ENCODE data around the gene XXYLT1.

GRCh38 chr3:195075199-195075940 lies 195.6 kb downstream of the XXYLT1 start:
- TF ChIP-seq CTCF (optimal IDR thresholded peaks at IDR 0.05 in 1 of 3, IDR thresholded peaks at IDR 0.05 in 1 of 3, conservative IDR thresholded peaks at IDR 0.05 in 1 of 3; ENCODE audit: extremely low read depth in 1 of 3, insufficient read depth in 2 of 3, low read length in 3 of 3): no peak
- TF ChIP-seq EZH2 (IDR thresholded peaks at IDR 0.05; ENCODE audit: low read length): no peak
